Measurements from ENCODE around the gene TRIM38.

- TF ChIP-seq ZNF292 (tag by site-specific recombination; IDR thresholded peaks at IDR 0.05; ENCODE audit: borderline replicate concordance, low read depth) (no peak), YY1 (tag by site-specific recombination; IDR thresholded peaks at IDR 0.05) (no peak), ZNF274 (IDR thresholded peaks at IDR 0.05; ENCODE audit: low read length) (no peak), ZNF274 (tag by site-specific recombination; IDR thresholded peaks at IDR 0.05; ENCODE audit: borderline replicate concordance) (no peak), ZNF112 (tag by site-specific recombination; IDR thresholded peaks at IDR 0.05) (no peak), ZNF488 (tag by site-specific recombination; IDR thresholded peaks at IDR 0.05) (no peak), ZNF350 (tag by site-specific recombination; IDR thresholded peaks at IDR 0.05) (no peak)
Measured at GRCh38 chr6:25946631-25947030, 16.0 kb upstream of the TRIM38 start.
